Measurements from ENCODE around the gene CAMTA1.

- TF ChIP-seq CTCF (IDR thresholded peaks at IDR 0.05; ENCODE audit: insufficient read depth, low read length, poor library complexity, severe bottlenecking) (no peak), EZH2phosphoT487 (conservative IDR thresholded peaks at IDR 0.05; ENCODE audit: low read length) (no peak)
Observed at GRCh38 chr1:7595336-7595735, 810.1 kb downstream of the CAMTA1 start.

All from SU-DHL-6 (cell line).